Large intestine (tissue), 3 donors: ENCODE measurements around the gene SERINC5. TPM values are rescaled to one million over a fixed set of nuclear protein-coding genes. Genes with fewer than 3 reads are reported as not detected.
"Not testable (repeated sequence)": the region's sequence is repeated elsewhere in the genome, so short reads cannot be mapped to it uniquely, and the experiment has no call there.

Source experiments
- DNase-seq, 2 donors: peaks; one replicate each; pipeline versions ENCODE4 v3.0.0 to v3.0.0-alpha.2; 2013
- H3K27ac ChIP-seq: one replicate; pipeline ENCODE4 v1.5.1; 2013; ENCODE audit warnings: low read length
- H3K27me3 ChIP-seq: 2 replicates; pipeline ENCODE4 v1.6.1; 2013; ENCODE audit warnings: low read length; ENCODE audit not compliant: control insufficient read depth, insufficient read depth
- H3K36me3 ChIP-seq: 2 replicates; pipeline ENCODE4 v1.6.1; 2013; ENCODE audit warnings: low read length; ENCODE audit not compliant: control insufficient read depth, insufficient read depth
- H3K4me1 ChIP-seq: one replicate; pipeline ENCODE4 v1.6.1; 2013; ENCODE audit warnings: low read length; ENCODE audit not compliant: control insufficient read depth, insufficient read depth
- H3K4me3 ChIP-seq: one replicate; pipeline ENCODE4 v1.5.1; 2013; ENCODE audit warnings: low read length
- H3K9me3 ChIP-seq: one replicate; pipeline ENCODE4 v1.6.1; 2013; ENCODE audit warnings: mild to moderate bottlenecking, low read depth, low read length, moderate library complexity; ENCODE audit not compliant: control insufficient read depth
- WGBS: methylation state at CpG from one replicate; pipeline ENCODE4 v1.1.5; 2013; ENCODE audit warnings: low lambda C conversion rate; ENCODE audit not compliant: insufficient coverage; 5-methylcytosine and 5-hydroxymethylcytosine counted together
- polyA plus RNA-seq: library from polyadenylated mRNA; unstranded; fragments of 120-200 nt; gene quantifications from one replicate; pipeline ENCODE4 v1.2.1, GENCODE V29; 2013

The SERINC5 gene
- polyA plus RNA-seq, 1 donor: 44.8 TPM

GRCh38 chr5:80288177-80288576 lies 32.3 kb upstream of the SERINC5 start:
- WGBS: no CpG with 5 or more reads among the region's 2 CpGs
- Histone ChIP-seq H3K27me3 (no peaks in the 10 kb centered on the region), H3K27ac (no peak overlapping the region), H3K4me1 (no peaks in the 10 kb centered on the region), H3K4me3 (no peak overlapping the region), H3K9me3 (no peaks in the 10 kb centered on the region), H3K36me3 (no peaks in the 10 kb centered on the region)
- no peak for DNase-seq

- Histone ChIP-seq H3K27ac (no peak overlapping the region), H3K36me3 (no peaks in the 10 kb centered on the region), H3K4me1 (peaks cover 4% of the 10 kb centered on the region), H3K27me3 (no peaks in the 10 kb centered on the region), H3K4me3 (no peak overlapping the region), H3K9me3 (no peaks in the 10 kb centered on the region)
- 67% methylated on average over 1 of the region's 2 CpGs for WGBS
- DNase-seq: no peak
These were observed 28.9 kb upstream of the SERINC5 start for GRCh38 chr5:80284720-80285119.

DNA sequence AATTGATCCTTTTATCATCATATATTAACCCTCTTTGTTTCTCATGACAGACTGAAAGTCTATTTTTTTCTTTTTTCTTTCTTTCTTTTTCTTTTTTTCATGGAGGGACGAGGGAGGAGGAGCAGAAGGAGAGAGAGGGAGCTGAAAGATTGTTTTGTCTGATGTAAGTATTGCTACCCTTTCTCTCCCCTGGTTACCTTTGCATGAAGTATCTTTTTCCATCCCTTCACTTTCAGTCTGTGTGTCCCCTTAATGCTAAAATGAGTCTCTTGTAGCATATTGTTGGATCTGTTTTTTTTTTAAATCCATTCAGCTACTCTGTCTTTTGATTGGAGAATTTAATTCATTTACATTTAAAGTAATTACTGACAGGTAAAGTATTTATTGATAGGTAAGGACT lies 27.5 kb upstream of the SERINC5 start:
- no peak overlapping the region for H3K4me3 ChIP-seq
- no CpG with 5 or more reads among the region's 1 CpG for WGBS

DNA sequence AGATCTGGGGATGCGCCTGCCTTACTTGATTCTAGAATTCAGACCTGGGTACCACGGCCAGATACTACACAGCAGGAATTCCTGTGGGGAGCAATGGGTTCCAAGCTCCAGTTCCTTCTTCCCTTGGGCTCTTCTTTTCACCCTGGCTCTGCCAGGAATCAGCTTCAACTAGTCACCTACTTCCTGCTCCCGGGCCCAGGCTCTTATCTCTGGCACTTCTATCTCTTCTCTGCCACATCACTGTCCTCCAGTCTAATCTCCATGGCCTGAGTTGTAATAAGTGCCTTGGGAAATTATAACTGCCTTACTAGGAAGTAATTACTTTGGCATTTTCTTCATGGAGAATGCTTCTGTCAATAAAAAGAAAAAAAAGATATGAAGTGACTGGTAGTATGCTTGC lies 26.2 kb upstream of the SERINC5 start:
- Histone ChIP-seq H3K4me3 (no peak overlapping the region), H3K27ac (no peak overlapping the region), H3K4me1 (peaks cover 4% of the 10 kb centered on the region), H3K9me3 (no peaks in the 10 kb centered on the region), H3K27me3 (no peaks in the 10 kb centered on the region), H3K36me3 (no peaks in the 10 kb centered on the region)
- 14% methylated on average over 1 of the region's 3 CpGs for WGBS
- peak; percentile 24 to 44 for DNase-seq

More for the DNA sequence above, 27.5 kb upstream of the SERINC5 start:
- H3K36me3 ChIP-seq: no peaks in the 10 kb centered on the region
- H3K27me3 ChIP-seq: no peaks in the 10 kb centered on the region
- peaks cover 4% of the 10 kb centered on the region for H3K4me1 ChIP-seq
- no peaks in the 10 kb centered on the region for H3K9me3 ChIP-seq
- DNase-seq: no peak
- H3K27ac ChIP-seq: no peak overlapping the region

- Histone ChIP-seq H3K4me1 (no peaks in the 10 kb centered on the region), H3K9me3 (no peaks in the 10 kb centered on the region), H3K27me3 (no peaks in the 10 kb centered on the region), H3K4me3 (no peak overlapping the region), H3K36me3 (no peaks in the 10 kb centered on the region), H3K27ac (no peak overlapping the region)
- 80% methylated on average over 1 of the region's 2 CpGs for WGBS
- DNase-seq: no peak
These were observed 21.3 kb upstream of the SERINC5 start for GRCh38 chr5:80277191-80277590.

- Histone ChIP-seq H3K4me3 (no peak overlapping the region), H3K36me3 (no peaks in the 10 kb centered on the region), H3K27me3 (no peaks in the 10 kb centered on the region), H3K4me1 (no peaks in the 10 kb centered on the region), H3K9me3 (no peaks in the 10 kb centered on the region), H3K27ac (no peak overlapping the region)
- DNase-seq: peak in 1 of 2 donors; percentile 30
These were observed 20.3 kb upstream of the SERINC5 start for GRCh38 chr5:80276186-80276585.

DNA sequence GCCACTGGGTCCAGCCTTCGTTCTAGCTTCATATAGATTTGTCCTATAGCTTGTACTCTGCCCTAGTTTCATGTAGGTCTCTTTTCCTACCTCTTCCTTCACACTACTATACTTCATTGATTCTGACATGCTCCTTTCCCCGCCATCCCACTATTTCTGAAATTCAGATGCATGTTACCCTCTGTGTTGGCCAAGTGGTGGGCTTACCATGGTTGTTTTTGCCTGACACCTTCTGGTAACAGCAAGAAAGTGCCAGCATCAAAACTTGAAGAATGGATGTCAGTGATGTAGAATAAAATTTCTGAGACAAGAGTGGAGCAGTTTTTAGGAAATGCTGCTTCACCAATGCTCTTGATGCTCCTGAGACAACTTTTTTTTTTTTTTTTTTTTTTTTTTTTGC lies 19.5 kb upstream of the SERINC5 start:
- Histone ChIP-seq H3K4me1 (no peaks in the 10 kb centered on the region), H3K9me3 (no peaks in the 10 kb centered on the region), H3K27me3 (no peaks in the 10 kb centered on the region), H3K36me3 (no peaks in the 10 kb centered on the region), H3K4me3 (no peak overlapping the region), H3K27ac (no peak overlapping the region)
- DNase-seq: no peak
- WGBS: no CpG with 5 or more reads among the region's 2 CpGs

- H3K4me3 ChIP-seq, H3K27ac ChIP-seq: not testable (repeated sequence)
- WGBS: no CpG with 5 or more reads among the region's 2 CpGs
These were observed 14.7 kb upstream of the SERINC5 start for GRCh38 chr5:80270543-80270942.

DNA sequence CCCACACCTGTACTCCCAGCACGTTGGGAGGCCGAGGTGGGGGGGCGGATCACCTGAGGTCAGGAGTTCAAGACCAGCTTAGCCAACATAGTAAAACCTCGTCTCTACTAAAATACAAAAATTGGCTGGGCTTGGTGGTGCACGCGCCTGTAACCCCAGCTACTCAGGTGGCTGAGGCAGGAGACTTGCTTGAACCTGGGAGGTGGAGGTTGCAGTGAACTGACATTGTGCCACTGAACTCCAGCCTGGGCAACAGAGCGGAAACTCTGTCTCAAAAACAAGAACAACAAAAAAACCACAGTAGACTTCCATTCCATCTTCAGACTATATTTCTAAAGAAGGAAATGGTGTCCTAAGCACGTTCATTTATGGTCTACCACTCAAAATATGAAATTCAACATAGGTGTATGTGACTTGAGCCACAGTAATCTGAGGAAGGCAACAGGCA lies 14.2 kb upstream of the SERINC5 start:
- WGBS: no CpG with 5 or more reads among the region's 8 CpGs
- no peaks in the 10 kb centered on the region for H3K36me3 ChIP-seq
- H3K27ac ChIP-seq: no peak overlapping the region
- H3K9me3 ChIP-seq: no peaks in the 10 kb centered on the region
- H3K27me3 ChIP-seq: no peaks in the 10 kb centered on the region
- DNase-seq: no peak
- no peaks in the 10 kb centered on the region for H3K4me1 ChIP-seq
- no peak overlapping the region for H3K4me3 ChIP-seq

More at GRCh38 chr5:80270543-80270942, 14.7 kb upstream of the SERINC5 start:
- H3K9me3 ChIP-seq, H3K36me3 ChIP-seq, DNase-seq, H3K4me1 ChIP-seq, H3K27me3 ChIP-seq: not testable (repeated sequence)

GRCh38 chr5:80268916-80269315 lies 13.1 kb upstream of the SERINC5 start:
- no peaks in the 10 kb centered on the region for H3K36me3 ChIP-seq
- no peak for DNase-seq
- H3K27me3 ChIP-seq: no peaks in the 10 kb centered on the region
- WGBS: 60% methylated on average over 1 of the region's 5 CpGs
- no peak overlapping the region for H3K4me3 ChIP-seq
- H3K27ac ChIP-seq: no peak overlapping the region
- no peaks in the 10 kb centered on the region for H3K4me1 ChIP-seq
- H3K9me3 ChIP-seq: no peaks in the 10 kb centered on the region

- 73% methylated on average over 2 of the region's 2 CpGs for WGBS
These were observed 10.7 kb upstream of the SERINC5 start for GRCh38 chr5:80266566-80266965.

More at GRCh38 chr5:80266566-80266965, 10.7 kb upstream of the SERINC5 start:
- H3K36me3 ChIP-seq: no peaks in the 10 kb centered on the region
- DNase-seq: no peak
- H3K4me1 ChIP-seq: no peaks in the 10 kb centered on the region
- H3K27me3 ChIP-seq: no peaks in the 10 kb centered on the region
- H3K27ac ChIP-seq: no peak overlapping the region
- no peak overlapping the region for H3K4me3 ChIP-seq
- no peaks in the 10 kb centered on the region for H3K9me3 ChIP-seq
